Hair follicle dermal papilla cell (primary cell): Measurements from ENCODE around the gene PROX2. TPM values are rescaled to one million over a fixed set of nuclear protein-coding genes. Genes with fewer than 3 reads are reported as not detected.

Source experiments
- total RNA-seq: library from RNA; depleted of rRNA; stranded (reverse); fragments of >200 nt; gene quantifications from 2 replicates; pipeline ENCODE4 v1.2.3, GENCODE V29; 2012

Gene PROX2, protein sequence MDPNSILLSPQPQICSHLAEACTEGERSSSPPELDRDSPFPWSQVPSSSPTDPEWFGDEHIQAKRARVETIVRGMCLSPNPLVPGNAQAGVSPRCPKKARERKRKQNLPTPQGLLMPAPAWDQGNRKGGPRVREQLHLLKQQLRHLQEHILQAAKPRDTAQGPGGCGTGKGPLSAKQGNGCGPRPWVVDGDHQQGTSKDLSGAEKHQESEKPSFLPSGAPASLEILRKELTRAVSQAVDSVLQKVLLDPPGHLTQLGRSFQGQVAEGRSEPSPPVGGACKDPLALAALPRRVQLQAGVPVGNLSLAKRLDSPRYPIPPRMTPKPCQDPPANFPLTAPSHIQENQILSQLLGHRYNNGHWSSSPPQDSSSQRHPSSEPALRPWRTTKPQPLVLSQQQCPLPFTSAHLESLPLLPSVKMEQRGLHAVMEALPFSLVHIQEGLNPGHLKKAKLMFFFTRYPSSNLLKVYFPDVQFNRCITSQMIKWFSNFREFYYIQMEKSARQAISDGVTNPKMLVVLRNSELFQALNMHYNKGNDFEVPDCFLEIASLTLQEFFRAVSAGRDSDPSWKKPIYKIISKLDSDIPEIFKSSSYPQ
- total RNA-seq, result 0.12 and 0.16 TPM in 2 replicates

DNA sequence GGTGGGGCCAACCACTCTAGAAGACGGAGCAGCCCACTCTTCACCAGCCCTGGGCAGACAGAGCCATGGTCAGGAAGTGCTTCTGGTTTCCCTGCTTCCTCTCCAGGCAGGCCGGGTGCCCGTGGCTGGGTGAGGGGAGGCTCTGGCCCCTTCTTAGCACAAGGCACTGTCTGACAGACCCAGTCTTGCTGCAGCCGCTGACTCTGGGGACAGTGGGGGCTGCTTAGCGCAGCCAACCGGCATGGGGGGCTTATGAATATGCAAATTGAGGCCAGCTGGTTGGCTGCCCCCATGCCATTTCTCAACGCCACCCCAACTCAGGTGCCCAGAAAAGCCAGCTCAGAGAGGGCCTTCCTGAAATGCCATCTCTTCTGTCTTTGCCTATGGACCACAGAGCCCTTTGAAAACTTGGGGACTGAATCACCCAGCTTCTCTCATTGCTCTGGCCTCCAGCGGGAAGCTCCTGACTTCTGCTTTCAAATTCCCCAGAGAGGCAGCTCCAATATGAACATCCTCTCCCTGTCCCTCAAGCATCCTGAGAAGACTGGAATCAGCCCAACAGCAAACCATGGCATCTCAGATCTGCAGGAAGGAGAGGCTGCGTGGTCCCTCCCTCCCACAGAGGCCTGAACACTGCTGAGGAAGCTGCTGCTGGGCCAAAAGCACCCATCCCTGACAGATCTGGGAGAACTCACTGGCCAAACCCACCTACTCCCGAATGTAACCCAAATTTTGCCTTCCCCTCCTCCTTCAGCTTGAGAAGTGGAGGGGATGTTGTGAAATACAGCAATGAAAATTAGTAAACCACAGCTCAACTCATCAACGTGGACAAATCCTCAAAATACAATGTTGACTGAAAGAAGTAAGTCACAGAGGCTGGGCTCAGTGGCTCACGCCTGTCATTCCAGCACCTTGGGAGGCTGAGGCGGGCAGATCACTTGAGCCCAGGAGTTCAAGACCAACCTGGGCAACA, at the start of gene PROX2:
TSS of gene PROX2 (minus strand) at position 205 of the 973 bp plus-strand sequence. CDS start 12,311 bp downstream, outside the sequence.

DNA sequence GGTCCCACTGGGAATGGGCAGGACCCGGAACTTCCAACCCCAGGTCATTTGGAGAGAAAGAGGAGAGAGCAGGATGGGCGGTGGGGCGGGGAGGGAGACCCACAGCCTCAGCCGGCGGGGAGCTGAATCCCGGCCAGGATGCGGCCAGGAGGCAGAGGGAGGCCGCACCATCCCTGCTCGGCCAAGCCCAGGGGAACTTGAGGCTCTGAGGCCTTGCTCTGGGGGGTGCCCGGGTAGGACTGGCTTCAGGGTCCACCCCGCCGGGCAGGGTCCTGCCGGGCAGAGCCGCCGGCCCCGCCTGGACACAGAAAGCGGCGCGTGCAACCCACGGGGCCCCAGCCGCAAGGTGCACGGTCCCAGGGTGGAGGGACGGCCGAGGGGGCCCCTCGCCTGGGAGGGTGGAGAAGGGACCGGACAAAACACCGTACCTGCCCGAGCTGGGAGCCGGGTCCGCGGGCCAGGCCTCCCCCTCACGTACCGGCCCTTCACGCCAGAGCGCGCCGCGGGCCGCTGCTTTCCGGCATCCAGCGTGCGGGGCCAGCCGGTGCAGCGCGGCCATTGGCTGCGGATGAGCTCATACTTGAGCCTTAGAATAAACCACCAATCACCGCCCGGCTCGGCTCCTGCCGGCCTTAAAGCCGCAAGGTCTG, 46.9 kb upstream of the PROX2 start, which contains the start of gene RPS6KL1:
TSS of gene RPS6KL1 (minus strand) at position 509 of the 650 bp plus-strand sequence. CDS start 1,719 bp downstream, outside the sequence.

DNA sequence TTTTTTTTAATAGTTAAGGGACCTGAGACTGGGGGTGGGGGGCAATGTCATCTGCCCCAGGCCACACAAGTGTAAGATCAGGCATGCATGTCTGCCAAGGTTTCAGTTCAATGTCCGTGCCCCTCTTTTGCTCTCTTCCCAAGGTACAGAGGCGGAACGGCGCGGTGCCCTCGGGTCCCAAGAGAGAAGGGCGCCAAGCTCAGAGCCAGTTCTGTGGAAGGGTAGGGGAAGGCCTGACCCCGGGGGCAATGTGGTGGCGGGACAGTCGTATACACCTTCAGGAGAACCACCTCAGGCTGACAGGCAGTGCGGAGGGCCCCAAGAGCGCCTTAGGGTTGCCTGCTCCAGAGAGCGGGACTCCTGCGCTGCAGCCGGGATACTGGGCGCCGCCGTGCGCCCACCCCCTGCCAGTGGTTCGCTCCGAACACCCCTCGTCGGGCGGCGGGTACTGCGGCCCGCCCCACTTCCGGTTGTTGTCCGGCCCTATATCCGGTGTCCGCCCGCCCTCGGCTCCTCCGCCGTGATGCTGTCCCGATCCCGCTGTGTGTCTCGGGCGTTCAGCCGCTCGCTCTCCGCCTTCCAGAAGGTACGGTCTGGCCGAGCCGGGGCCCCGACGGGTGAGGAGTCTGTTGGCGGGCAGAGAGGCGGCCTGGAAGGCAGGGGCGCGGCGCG, 5.6 kb upstream of the PROX2 start, which contains the start of gene DLST:
TSS of gene DLST (plus strand) at position 486 of the 672 bp plus-strand sequence. CDS start at position 524, 38 bp downstream.

Other genes starting within 250 kb of the PROX2 start
- 31.7 and 33.3 TPM in 2 replicates for gene AREL1, start 163.1 kb downstream of the PROX2 start, total RNA-seq
- 27.8 and 32.1 TPM in 2 replicates for gene FCF1, start 163.0 kb downstream of the PROX2 start, total RNA-seq
- gene YLPM1, start 112.8 kb downstream of the PROX2 start, total RNA-seq, result 35.9 and 46.6 TPM in 2 replicates
- gene DLST, start 5.8 kb upstream of the PROX2 start, total RNA-seq, result 194 and 213 TPM in 2 replicates
- 0.32 and 1.3 TPM in 2 replicates for gene RPS6KL1, start 47.1 kb upstream of the PROX2 start, total RNA-seq
- 101 and 129 TPM in 2 replicates for gene PGF, start 79.5 kb upstream of the PROX2 start, total RNA-seq
- gene EIF2B2, start 126.8 kb upstream of the PROX2 start, total RNA-seq, result 42.4 and 44.4 TPM in 2 replicates
- 20.8 and 22.0 TPM in 2 replicates for gene MLH3, start 175.3 kb upstream of the PROX2 start, total RNA-seq
- 7.8 and 9.9 TPM in 2 replicates for gene ACYP1, start 187.9 kb upstream of the PROX2 start, total RNA-seq
- 0.85 and 1.3 TPM in 2 replicates for gene ZC2HC1C, start 193.5 kb upstream of the PROX2 start, total RNA-seq